ENCODE measurements around the gene DTHD1. TPM values are rescaled to one million over a fixed set of nuclear protein-coding genes. Genes with fewer than 3 reads are reported as not detected.

The DTHD1 gene
- total RNA-seq, 1 experiment from 2014 or later: not detected

- Histone ChIP-seq H3K9me3 (ENCODE audit: low read depth, low read length, poor library complexity, severe bottlenecking) (no peaks in the 10 kb centered on the region), H3K27me3 (replicated peaks; ENCODE audit: insufficient read depth, low read depth, low read length, poor library complexity) (no peaks in the 10 kb centered on the region), H3K27ac (ENCODE audit: low read depth, low read length, poor library complexity, severe bottlenecking) (no peak overlapping the region), H3K4me1 (ENCODE audit: insufficient read depth, low read length, poor library complexity, severe bottlenecking) (no peaks in the 10 kb centered on the region), H3K36me3 (ENCODE audit: insufficient read depth, low read length, poor library complexity, severe bottlenecking) (no peaks in the 10 kb centered on the region), H3K4me3 (ENCODE audit: low read depth, low read length, poor library complexity, severe bottlenecking) (no peak overlapping the region)
- no TSS peak for BruUV-seq (replicated peaks)
- intact Hi-C loops (cut with micrococcal nuclease; ENCODE audit: unreplicated experiment): no loop called here
- no peak for TF ChIP-seq EZH2 (IDR thresholded peaks at IDR 0.05; ENCODE audit: borderline replicate concordance, low read depth, low read length, poor library complexity, severe bottlenecking)
- TF ChIP-seq CTCF (conservative IDR thresholded peaks at IDR 0.05; ENCODE audit: low read depth, low read length): no peak
- POLR2A ChIA-PET (ENCODE audit: low non-redundant PET): no interaction called here
- DNase-seq (ENCODE audit: low spot score): no peak
- CTCF ChIA-PET: no interaction called here
Observed at GRCh38 chr4:36278789-36279188, 2.6 kb upstream of the DTHD1 start.

- Histone ChIP-seq H3K4me3 (ENCODE audit: low read depth, low read length, poor library complexity, severe bottlenecking) (no peak overlapping the region), H3K9me3 (ENCODE audit: low read depth, low read length, poor library complexity, severe bottlenecking) (no peaks in the 10 kb centered on the region), H3K27ac (ENCODE audit: low read depth, low read length, poor library complexity, severe bottlenecking) (no peak overlapping the region), H3K4me1 (ENCODE audit: insufficient read depth, low read length, poor library complexity, severe bottlenecking) (no peaks in the 10 kb centered on the region), H3K27me3 (replicated peaks; ENCODE audit: insufficient read depth, low read depth, low read length, poor library complexity) (no peaks in the 10 kb centered on the region), H3K36me3 (ENCODE audit: insufficient read depth, low read length, poor library complexity, severe bottlenecking) (no peaks in the 10 kb centered on the region)
- CTCF ChIA-PET: no interaction called here
- intact Hi-C loops (cut with micrococcal nuclease; ENCODE audit: unreplicated experiment): no loop called here
- DNase-seq (ENCODE audit: low spot score): no peak
- POLR2A ChIA-PET (ENCODE audit: low non-redundant PET): no interaction called here
- TF ChIP-seq CTCF (conservative IDR thresholded peaks at IDR 0.05; ENCODE audit: low read depth, low read length) (no peak), EZH2 (IDR thresholded peaks at IDR 0.05; ENCODE audit: borderline replicate concordance, low read depth, low read length, poor library complexity, severe bottlenecking) (no peak)
- BruUV-seq (replicated peaks): no TSS peak
Observed at GRCh38 chr4:36280555-36280954, 861 bp upstream of the DTHD1 start.

- ChIA-PET POLR2A (ENCODE audit: low non-redundant PET) (no interaction called here), CTCF (no interaction called here)
- Histone ChIP-seq H3K27ac (ENCODE audit: low read depth, low read length, poor library complexity, severe bottlenecking) (no peak overlapping the region), H3K4me1 (ENCODE audit: insufficient read depth, low read length, poor library complexity, severe bottlenecking) (no peaks in the 10 kb centered on the region), H3K36me3 (ENCODE audit: insufficient read depth, low read length, poor library complexity, severe bottlenecking) (no peaks in the 10 kb centered on the region), H3K4me3 (ENCODE audit: low read depth, low read length, poor library complexity, severe bottlenecking) (no peak overlapping the region), H3K27me3 (replicated peaks; ENCODE audit: insufficient read depth, low read depth, low read length, poor library complexity) (no peaks in the 10 kb centered on the region), H3K9me3 (ENCODE audit: low read depth, low read length, poor library complexity, severe bottlenecking) (no peaks in the 10 kb centered on the region)
- no peak for TF ChIP-seq CTCF (conservative IDR thresholded peaks at IDR 0.05; ENCODE audit: low read depth, low read length)
- TF ChIP-seq EZH2 (IDR thresholded peaks at IDR 0.05; ENCODE audit: borderline replicate concordance, low read depth, low read length, poor library complexity, severe bottlenecking): no peak
- DNase-seq (ENCODE audit: low spot score): no peak
- no TSS peak for BruUV-seq (replicated peaks)
- intact Hi-C loops (cut with micrococcal nuclease; ENCODE audit: unreplicated experiment): no loop called here
Observed at GRCh38 chr4:36282503-36283030, 1.2 kb downstream of the DTHD1 start.

Data from A673 (cell line).